Peyer's patch (tissue), 4 donors: ENCODE data around the gene STAMBP. TPM values are rescaled to one million over a fixed set of nuclear protein-coding genes. Genes with fewer than 3 reads are reported as not detected.
"Not testable (repeated sequence)": the region's sequence is repeated elsewhere in the genome, so short reads cannot be mapped to it uniquely, and the experiment has no call there.

Experiments used
- DNase-seq, 3 donors: peaks; one replicate each; pipeline ENCODE4 v3.0.0-alpha.2; 2017 to 2019
- H3K27ac ChIP-seq, 4 donors: fragments of 200-600 bp; sonication (generic); one replicate each; pipeline ENCODE4 v1.5.1; 2016 to 2019
- H3K27me3 ChIP-seq, 2 donors: fragments of 200-600 bp; sonication (generic); one replicate each; pipeline ENCODE4 v1.5.1; 2019
- H3K36me3 ChIP-seq, 3 donors: fragments of 200-600 bp; sonication (generic); one replicate each; pipeline ENCODE4 v1.5.1; 2016 to 2019
- H3K4me1 ChIP-seq, 4 donors: fragments of 200-600 bp; sonication (generic); one replicate each; pipeline ENCODE4 v1.5.1; 2016 to 2019
- H3K4me3 ChIP-seq, 4 donors: fragments of 200-600 bp; sonication (generic); 1 replicate in 3 of 4; 2 replicates in 1 of 4; pipeline ENCODE4 v1.5.1; 2016 to 2019; ENCODE audit warnings: mild to moderate bottlenecking in 1 of 4
- H3K9me3 ChIP-seq, 4 donors: fragments of 200-600 bp; sonication (generic); one replicate each; pipeline ENCODE4 v1.5.1; 2016 to 2019; ENCODE audit warnings: mild to moderate bottlenecking in 1 of 4
- CTCF ChIP-seq, 6 experiments: fragments of 450-650 bp in 4 of 6; fragments of 200-600 bp in 2 of 6; sonication (generic) in 1 of 6; IDR thresholded peaks; one replicate each; pipeline ENCODE4 v1.5.1; 2017 to 2019; ENCODE audit warnings: antibody characterized with exemption in 6 of 6, mild to moderate bottlenecking in 3 of 6, moderate library complexity in 1 of 6
- POLR2A ChIP-seq, 2 donors: fragments of 450-650 bp; IDR thresholded peaks; one replicate each; pipeline ENCODE4 v1.5.1; 2017; ENCODE audit warnings: antibody characterized with exemption in 2 of 2, mild to moderate bottlenecking in 2 of 2, moderate library complexity in 2 of 2
- total RNA-seq, 4 donors: library from RNA; depleted of rRNA; stranded (reverse); fragments of >200 nt; gene quantifications; one replicate each; pipeline ENCODE4 v1.1.0, GENCODE V29; 2016

STAMBP gene
- total RNA-seq = 10 to 100 TPM; 25.4 to 61.9 (median 44.3) TPM

- TF ChIP-seq CTCF (IDR thresholded peaks at IDR 0.05) (peak in 1 of 6 experiments; percentile 10), POLR2A (IDR thresholded peaks at IDR 0.05) (peak; percentile 59 to 78)
- peaks cover 0 to 13% (median 2%) of the 10 kb centered on the region in 4 donors for H3K4me1 ChIP-seq
- H3K36me3 ChIP-seq = peaks cover 0 to 20% (median 0%) of the 10 kb centered on the region in 3 donors
- H3K9me3 ChIP-seq = no peaks in the 10 kb centered on the region
- H3K27ac ChIP-seq = peak within 1 kb of the TSS; percentile 93 to 96 (median 94)
- H3K4me3 ChIP-seq = peak within 1 kb of the TSS; percentile 68 to 94 (median 90)
- no peaks in the 10 kb centered on the region for H3K27me3 ChIP-seq
- DNase-seq = peak; percentile 95 to 99 (median 96)
Measured at GRCh38 chr2:73828818-73829570, at the start of gene STAMBP. Gene STAMBP (plus strand): TSS chr2:73828961. CDS start chr2:73830857, 1,896 bp downstream.

- Histone ChIP-seq H3K27ac (peak within 1 kb of the TSS; percentile 88 to 91 (median 90)), H3K9me3 (no peaks in the 10 kb centered on the region), H3K27me3 (no peaks in the 10 kb centered on the region), H3K4me3 (peak within 1 kb of the TSS; percentile 69 to 95 (median 86)), H3K4me1 (peaks cover 0 to 12% (median 6%) of the 10 kb centered on the region in 4 donors), H3K36me3 (peaks cover 0 to 26% (median 3%) of the 10 kb centered on the region in 3 donors)
- peak; percentile 95 to 99 (median 97) for DNase-seq
- TF ChIP-seq CTCF (IDR thresholded peaks at IDR 0.05) (peak; percentile 77 to 96 (median 91)), POLR2A (IDR thresholded peaks at IDR 0.05) (peak; percentile 50 to 65)
Measured at GRCh38 chr2:73779467-73780236, 49.1 kb upstream of the STAMBP start, which contains the start of gene DUSP11. Gene DUSP11 (minus strand): TSS chr2:73780103. CDS start chr2:73779974, 129 bp downstream.

GRCh38 chr2:73780237-73780582, 48.6 kb upstream of the STAMBP start:
- DNase-seq = no peak
- no peak for TF ChIP-seq CTCF (IDR thresholded peaks at IDR 0.05)
- TF ChIP-seq POLR2A (IDR thresholded peaks at IDR 0.05) = no peak
- H3K27ac ChIP-seq = peak overlapping the region in 3 of 4 donors; percentile 89 to 91 (median 90)
- peak overlapping the region; percentile 69 to 95 (median 86) for H3K4me3 ChIP-seq
- H3K9me3 ChIP-seq = no peaks in the 10 kb centered on the region
- H3K27me3 ChIP-seq = no peaks in the 10 kb centered on the region
- peaks cover 0 to 21% (median 3%) of the 10 kb centered on the region in 3 donors for H3K36me3 ChIP-seq
- H3K4me1 ChIP-seq = peaks cover 0 to 12% (median 6%) of the 10 kb centered on the region in 4 donors

GRCh38 chr2:73783402-73783801, 45.4 kb upstream of the STAMBP start:
- H3K4me3 ChIP-seq, H3K27ac ChIP-seq, H3K4me1 ChIP-seq, H3K27me3 ChIP-seq, DNase-seq, H3K36me3 ChIP-seq, H3K9me3 ChIP-seq: not testable (repeated sequence)

GRCh38 chr2:73783883-73784282, 44.9 kb upstream of the STAMBP start, which contains the start of gene C2orf78:
Gene C2orf78 (plus strand): TSS chr2:73784183. CDS start chr2:73784310, 127 bp downstream.
- not testable (repeated sequence) for H3K36me3 ChIP-seq, H3K4me1 ChIP-seq

GRCh38 chr2:73811878-73812277, 16.9 kb upstream of the STAMBP start:
- no peaks in the 10 kb centered on the region for H3K4me1 ChIP-seq
- H3K27me3 ChIP-seq = no peaks in the 10 kb centered on the region
- no peaks in the 10 kb centered on the region for H3K36me3 ChIP-seq
- no peak overlapping the region for H3K27ac ChIP-seq
- H3K9me3 ChIP-seq = no peaks in the 10 kb centered on the region
- H3K4me3 ChIP-seq = no peak overlapping the region
- TF ChIP-seq CTCF (IDR thresholded peaks at IDR 0.05) (no peak), POLR2A (IDR thresholded peaks at IDR 0.05) (no peak)
- DNase-seq = no peak

More at GRCh38 chr2:73783883-73784282, 44.9 kb upstream of the STAMBP start, which contains the start of gene C2orf78:
- not testable (repeated sequence) for DNase-seq, H3K4me3 ChIP-seq, H3K27ac ChIP-seq, H3K9me3 ChIP-seq, H3K27me3 ChIP-seq
